ENCODE data around the gene B4GALT4.

- TF ChIP-seq CTCF (IDR thresholded peaks at IDR 0.05; ENCODE audit: insufficient read depth, low read length) (no peak), SPI1 (IDR thresholded peaks at IDR 0.05; ENCODE audit: borderline replicate concordance, low read depth) (no peak)
These were observed 28.9 kb downstream of the B4GALT4 start for GRCh38 chr3:119211803-119212202.
